Karpas-422 (cell line): ENCODE results near the gene MOB1A. TPM values are rescaled to one million over a fixed set of nuclear protein-coding genes. Genes with fewer than 3 reads are reported as not detected.
"Not testable (repeated sequence)": the region's sequence is repeated elsewhere in the genome, so short reads cannot be mapped to it uniquely, and the experiment has no call there.

ENCODE experiments used
- DNase-seq: peaks from one replicate; pipeline ENCODE4 v3.0.0-alpha.2; 2015
- H2AFZ ChIP-seq: fragments of 200-600 bp; sonication (generic); 2 replicates; pipeline ENCODE4 v1.6.1; 2014; ENCODE audit warnings: antibody characterized with exemption, low read length, mixed read lengths
- H3K27ac ChIP-seq: fragments of 200-600 bp; sonication (generic); 2 replicates; pipeline ENCODE4 v1.5.1; 2014; ENCODE audit warnings: mild to moderate bottlenecking, low read length, moderate library complexity
- H3K27me3 ChIP-seq: fragments of 200-600 bp; sonication (generic); 2 replicates; pipeline ENCODE4 v1.6.1; 2014; ENCODE audit warnings: low read length, mixed read lengths
- H3K36me3 ChIP-seq: fragments of 200-600 bp; sonication (generic); 2 replicates; pipeline ENCODE4 v1.6.1; 2014; ENCODE audit warnings: low read length, mixed read lengths; ENCODE audit not compliant: insufficient read depth
- H3K4me1 ChIP-seq: fragments of 200-600 bp; sonication (generic); 2 replicates; pipeline ENCODE4 v1.6.1; 2014; ENCODE audit warnings: mild to moderate bottlenecking, low read length, mixed read lengths
- H3K4me2 ChIP-seq: fragments of 200-600 bp; sonication (generic); 2 replicates; pipeline ENCODE4 v1.6.1; 2014; ENCODE audit warnings: low read length, low read depth, mild to moderate bottlenecking; ENCODE audit not compliant: poor library complexity, severe bottlenecking
- H3K4me3 ChIP-seq: fragments of 200-600 bp; sonication (generic); 2 replicates; pipeline ENCODE4 v1.5.1; 2014; ENCODE audit warnings: mild to moderate bottlenecking, antibody characterized with exemption, low read length, mixed read lengths
- H3K79me2 ChIP-seq: fragments of 200-600 bp; sonication (generic); 2 replicates; pipeline ENCODE4 v1.6.1; 2014; ENCODE audit warnings: mild to moderate bottlenecking, low read length, mixed read lengths
- H3K9ac ChIP-seq: fragments of 200-600 bp; sonication (generic); 2 replicates; pipeline ENCODE4 v1.6.0; 2014; ENCODE audit warnings: low read length
- H3K9me2 ChIP-seq: fragments of 200-600 bp; sonication (generic), shearing (Covaris generic); replicated peaks from 2 replicates; pipeline ENCODE4 v1.6.0; 2014; ENCODE audit warnings: mild to moderate bottlenecking, low read length, moderate library complexity; ENCODE audit not compliant: insufficient read depth
- H3K9me3 ChIP-seq: fragments of 300-700, 200-600 bp; sonication (generic); 2 replicates; pipeline ENCODE4 v1.6.1; 2014; ENCODE audit warnings: low read length, mixed read lengths
- H4K20me1 ChIP-seq: fragments of 200-600 bp; sonication (generic); 2 replicates; pipeline ENCODE4 v1.6.1; 2014; ENCODE audit warnings: mild to moderate bottlenecking, antibody characterized with exemption, low read length, low read depth; ENCODE audit not compliant: insufficient read depth
- total RNA-seq: library from RNA; depleted of rRNA; stranded (reverse); fragments of >200 nt; shearing (Covaris generic); gene quantifications from 2 replicates; pipeline ENCODE4 v1.2.3, GENCODE V29; 2014; ENCODE audit warnings: low replicate concordance

Gene MOB1A
- total RNA-seq, 1 experiment from 2014 or later: 542 TPM

DNA sequence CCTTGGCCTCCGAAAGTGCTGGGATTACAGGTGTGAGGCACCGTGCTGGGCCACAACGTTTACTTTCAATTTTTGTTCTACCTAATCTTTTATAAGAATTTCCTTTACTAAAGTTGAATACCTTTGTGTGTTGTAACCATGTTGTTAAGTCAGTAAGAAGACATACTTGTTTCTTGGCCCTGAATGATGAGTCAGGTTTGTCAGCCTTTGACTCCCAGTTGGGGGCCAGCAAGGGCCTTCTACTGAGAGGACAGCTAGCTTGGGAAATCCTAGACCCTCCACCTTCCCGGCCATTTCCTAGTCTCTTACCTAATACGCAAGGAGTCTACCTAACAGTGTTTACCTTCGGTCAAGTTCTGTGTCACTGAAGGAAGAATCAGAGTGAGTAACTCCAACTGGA is 42.4 kb upstream of the MOB1A start:
- peaks cover 29% of the 10 kb centered on the region for H4K20me1 ChIP-seq
- no peaks in the 10 kb centered on the region for H3K9me2 ChIP-seq
- H3K4me3 ChIP-seq: no peak overlapping the region
- no peaks in the 10 kb centered on the region for H3K79me2 ChIP-seq
- no peak overlapping the region for H3K27ac ChIP-seq
- no peak for DNase-seq
- H3K9me3 ChIP-seq: no peaks in the 10 kb centered on the region
- peaks cover 4% of the 10 kb centered on the region; the same call in 1 of the 2 replicates for H3K4me1 ChIP-seq
- H3K27me3 ChIP-seq: no peaks in the 10 kb centered on the region
- H3K4me2 ChIP-seq: no peak overlapping the region
- H3K9ac ChIP-seq: no peak overlapping the region
- no peak overlapping the region for H2AFZ ChIP-seq
- H3K36me3 ChIP-seq: peaks cover 35% of the 10 kb centered on the region

GRCh38 chr2:74219846-74220486 is 41.3 kb upstream of the MOB1A start:
- no peaks in the 10 kb centered on the region for H3K9me2 ChIP-seq
- H3K4me2 ChIP-seq: no peak overlapping the region
- H3K36me3 ChIP-seq: peaks cover 41% of the 10 kb centered on the region

GRCh38 chr2:74216642-74217041 is 38.0 kb upstream of the MOB1A start:
- Histone ChIP-seq H3K27me3 (no peaks in the 10 kb centered on the region), H3K9me2 (no peaks in the 10 kb centered on the region), H3K27ac (no peak overlapping the region), H3K4me2 (no peak overlapping the region), H3K79me2 (0 out of 2 replicates have a peak, but pooled peaks cover 3% of the 10 kb centered on the region), H3K9ac (no peak overlapping the region), H2AFZ (no peak overlapping the region), H3K36me3 (peaks cover 68% of the 10 kb centered on the region), H4K20me1 (peaks cover 24% of the 10 kb centered on the region), H3K9me3 (no peaks in the 10 kb centered on the region), H3K4me3 (no peak overlapping the region), H3K4me1 (no peaks in the 10 kb centered on the region)
- no peak for DNase-seq

More at GRCh38 chr2:74219846-74220486, 41.3 kb upstream of the MOB1A start:
- Histone ChIP-seq H2AFZ (no peak overlapping the region), H3K9ac (no peak overlapping the region), H3K4me3 (no peak overlapping the region), H4K20me1 (peaks cover 30% of the 10 kb centered on the region), H3K79me2 (no peaks in the 10 kb centered on the region), H3K27me3 (no peaks in the 10 kb centered on the region), H3K4me1 (no peaks in the 10 kb centered on the region), H3K9me3 (no peaks in the 10 kb centered on the region), H3K27ac (no peak overlapping the region)
- no peak for DNase-seq

- not testable (repeated sequence) for H3K27me3 ChIP-seq, H3K79me2 ChIP-seq, DNase-seq, H3K4me1 ChIP-seq, H3K9ac ChIP-seq, H2AFZ ChIP-seq, H3K9me2 ChIP-seq, H3K4me2 ChIP-seq, H3K27ac ChIP-seq, H3K9me3 ChIP-seq, H3K4me3 ChIP-seq
- peaks cover 70% of the 10 kb centered on the region for H3K36me3 ChIP-seq
- H4K20me1 ChIP-seq: peaks cover 25% of the 10 kb centered on the region
These were observed 37.1 kb upstream of the MOB1A start for GRCh38 chr2:74215771-74216170.

GRCh38 chr2:74212702-74213410 is 34.2 kb upstream of the MOB1A start:
- Histone ChIP-seq H3K36me3 (peaks cover 81% of the 10 kb centered on the region), H2AFZ (no peak overlapping the region), H3K4me1 (no peaks in the 10 kb centered on the region), H3K4me2 (no peak overlapping the region), H3K27ac (no peak overlapping the region), H3K27me3 (no peaks in the 10 kb centered on the region), H3K9ac (no peak overlapping the region), H3K9me2 (no peaks in the 10 kb centered on the region), H4K20me1 (peaks cover 42% of the 10 kb centered on the region), H3K9me3 (no peaks in the 10 kb centered on the region), H3K4me3 (no peak overlapping the region), H3K79me2 (peaks cover 24% of the 10 kb centered on the region)
- DNase-seq: no peak

DNA sequence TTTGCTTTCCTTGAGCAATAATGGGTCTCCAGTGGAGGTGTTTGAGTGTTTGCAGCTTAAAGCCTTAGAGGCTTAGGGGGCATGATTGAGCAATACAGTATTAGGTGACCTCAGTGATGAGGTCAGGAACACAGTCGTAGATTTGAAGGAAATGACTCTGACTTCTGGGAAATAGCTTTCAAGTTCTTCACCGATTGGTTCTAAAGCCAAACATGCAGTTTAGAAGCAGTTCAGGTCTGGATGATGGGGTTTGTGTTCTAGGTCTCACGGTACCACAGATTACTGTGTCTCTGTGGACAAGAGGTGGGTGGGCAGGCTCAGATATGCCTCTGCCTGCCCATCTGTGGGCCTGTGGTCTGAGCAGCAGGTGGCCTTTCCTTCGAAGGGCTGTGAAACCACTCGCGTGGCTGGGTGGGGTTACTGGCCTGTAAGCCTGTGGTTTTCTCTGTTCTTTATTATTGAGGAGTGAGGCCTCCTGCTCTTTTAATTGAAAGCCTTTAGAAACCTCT is 27.6 kb upstream of the MOB1A start:
- peaks cover 81% of the 10 kb centered on the region for H3K36me3 ChIP-seq
- no peaks in the 10 kb centered on the region for H3K9me2 ChIP-seq
- no peaks in the 10 kb centered on the region for H3K27me3 ChIP-seq
- H3K9ac ChIP-seq: no peak overlapping the region
- H3K79me2 ChIP-seq: peaks cover 88% of the 10 kb centered on the region
- no peak overlapping the region for H2AFZ ChIP-seq
- no peak overlapping the region for H3K4me2 ChIP-seq
- H4K20me1 ChIP-seq: peaks cover 91% of the 10 kb centered on the region
- H3K4me3 ChIP-seq: no peak overlapping the region
- no peak overlapping the region for H3K27ac ChIP-seq
- H3K9me3 ChIP-seq: no peaks in the 10 kb centered on the region
- H3K4me1 ChIP-seq: peaks cover 13% of the 10 kb centered on the region
- DNase-seq: no peak

GRCh38 chr2:74205596-74205995 is 26.9 kb upstream of the MOB1A start:
- Histone ChIP-seq H4K20me1 (peaks cover 92% of the 10 kb centered on the region), H3K9me3 (no peaks in the 10 kb centered on the region), H3K36me3 (peaks cover 82% of the 10 kb centered on the region), H3K27ac (no peak overlapping the region), H3K9ac (no peak overlapping the region), H3K79me2 (peaks cover 90% of the 10 kb centered on the region), H3K4me2 (no peak overlapping the region), H3K4me1 (peaks cover 20% of the 10 kb centered on the region), H3K27me3 (no peaks in the 10 kb centered on the region), H3K4me3 (no peak overlapping the region), H2AFZ (no peak overlapping the region), H3K9me2 (no peaks in the 10 kb centered on the region)
- no peak for DNase-seq

DNA sequence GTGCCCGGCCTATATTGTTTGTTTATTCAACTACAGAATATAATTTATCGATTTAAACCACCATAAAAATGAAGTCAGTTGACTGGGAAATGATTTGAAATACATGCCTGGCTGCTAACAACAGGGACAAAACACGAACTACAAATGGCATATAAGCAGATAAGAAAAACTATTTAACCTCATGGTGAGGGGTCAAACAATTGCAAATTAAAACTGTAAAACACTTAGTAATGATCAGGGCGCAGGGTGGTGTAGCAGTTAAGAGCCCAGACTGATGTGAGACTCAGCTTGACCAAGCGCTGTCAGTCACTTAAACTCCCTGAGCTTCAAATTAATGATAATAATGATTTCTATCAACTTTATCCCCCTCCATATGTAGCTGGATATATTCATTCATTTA is 26.4 kb upstream of the MOB1A start:
- no peaks in the 10 kb centered on the region for H3K27me3 ChIP-seq
- H3K36me3 ChIP-seq: peaks cover 82% of the 10 kb centered on the region
- no peak overlapping the region for H3K4me2 ChIP-seq
- H2AFZ ChIP-seq: no peak overlapping the region
- no peak for DNase-seq
- H3K79me2 ChIP-seq: peaks cover 93% of the 10 kb centered on the region
- H3K9me3 ChIP-seq: no peaks in the 10 kb centered on the region
- no peaks in the 10 kb centered on the region for H3K9me2 ChIP-seq
- H4K20me1 ChIP-seq: peaks cover 93% of the 10 kb centered on the region
- H3K27ac ChIP-seq: no peak overlapping the region
- no peak overlapping the region for H3K9ac ChIP-seq
- peaks cover 24% of the 10 kb centered on the region for H3K4me1 ChIP-seq
- no peak overlapping the region for H3K4me3 ChIP-seq
